SK-N-MC (cell line): ENCODE data around the gene KIRREL1.

Experiments used
- EZH2 ChIP-seq: fragments of 200-600 bp; sonication (generic); IDR thresholded peaks from one replicate; pipeline ENCODE4 v1.6.1; 2017; ENCODE audit warnings: antibody characterized with exemption
- FOXP2 ChIP-seq: optimal IDR thresholded peaks from 2 replicates; pipeline ENCODE3; 2011; ENCODE audit warnings: mild to moderate bottlenecking, moderate library complexity; ENCODE audit not compliant: insufficient read depth; ENCODE audit errors: extremely low read length, control extremely low read depth
- POLR2AphosphoS5 ChIP-seq: IDR thresholded peaks from 2 replicates; pipeline ENCODE4 v1.6.1; 2012; ENCODE audit warnings: mild to moderate bottlenecking, low read depth, low read length, borderline replicate concordance

DNA sequence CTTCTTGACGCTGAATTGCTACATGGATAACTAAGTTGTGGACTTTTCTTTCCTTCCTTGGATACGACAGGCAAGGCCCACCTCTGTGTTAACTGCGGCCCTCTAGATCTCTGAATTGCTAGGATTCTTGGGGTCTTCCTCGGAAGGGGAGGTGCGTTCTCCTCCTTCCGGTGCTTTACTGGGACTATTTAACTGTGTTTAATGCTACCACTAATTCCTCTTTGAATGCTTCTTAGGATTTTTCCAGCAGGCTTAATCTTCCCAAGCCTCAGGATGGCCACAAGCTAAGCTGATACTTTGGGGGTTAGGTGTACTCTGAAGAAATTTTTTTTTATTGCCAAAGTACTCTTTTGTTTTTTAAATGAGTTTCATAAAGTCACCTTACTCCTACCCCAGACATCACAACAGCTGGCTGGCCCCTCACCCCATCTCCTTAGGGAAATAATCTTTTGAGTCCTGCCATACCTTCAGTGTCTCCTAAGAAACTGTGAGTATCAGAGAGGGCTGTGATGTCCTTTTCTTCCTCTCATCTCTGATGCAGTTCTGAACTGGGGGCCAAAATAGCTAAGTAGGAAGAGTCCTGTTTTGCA lies 21.4 kb downstream of the KIRREL1 start:
- TF ChIP-seq POLR2AphosphoS5 (no peak), EZH2 (no peak), FOXP2 (no peak)
